GM18520 (cell line): ENCODE data around the gene MRPS15.

ENCODE experiments used
- ATAC-seq: cut with Tn5 transposase; IDR thresholded peaks from one replicate; pipeline ENCODE4 v1.9.1; 2021; ENCODE audit not compliant: unreplicated experiment

Gene MRPS15

GRCh38 chr1:36463463-36463802 is 751 bp downstream of the MRPS15 start:
- no peak for ATAC-seq

GRCh38 chr1:36458910-36459309 is 5.3 kb downstream of the MRPS15 start:
- no peak for ATAC-seq

- no peak for ATAC-seq
These were observed 6.5 kb downstream of the MRPS15 start for GRCh38 chr1:36457691-36458090.

GRCh38 chr1:36456391-36456928 is 7.7 kb downstream of the MRPS15 start:
- ATAC-seq, result no peak

- ATAC-seq, result no peak
These were observed 8.8 kb downstream of the MRPS15 start for GRCh38 chr1:36455386-36455785.

- no peak for ATAC-seq
These were observed 10.4 kb downstream of the MRPS15 start for GRCh38 chr1:36453600-36454388.

GRCh38 chr1:36453051-36453450 is 11.1 kb downstream of the MRPS15 start:
- ATAC-seq, result no peak

GRCh38 chr1:36450919-36451305 is 13.3 kb downstream of the MRPS15 start:
- no peak for ATAC-seq

GRCh38 chr1:36450270-36450918 is 13.8 kb downstream of the MRPS15 start, which contains the start of gene OSCP1:
TSS of gene OSCP1 (minus strand) at chr1:36450451. CDS start at chr1:36450369, 82 bp downstream.
- ATAC-seq, result peak; percentile 95

GRCh38 chr1:36448530-36449056 is 15.6 kb downstream of the MRPS15 start:
- ATAC-seq, result no peak

GRCh38 chr1:36447450-36447849 is 16.7 kb downstream of the MRPS15 start:
- no peak for ATAC-seq

GRCh38 chr1:36446746-36447145 is 17.4 kb downstream of the MRPS15 start:
- ATAC-seq, result no peak

GRCh38 chr1:36446271-36446670 is 17.9 kb downstream of the MRPS15 start:
- no peak for ATAC-seq

- ATAC-seq, result no peak
These were observed 20.9 kb downstream of the MRPS15 start for GRCh38 chr1:36443297-36443696.

- no peak for ATAC-seq
These were observed 21.8 kb downstream of the MRPS15 start for GRCh38 chr1:36442337-36442736.

GRCh38 chr1:36440646-36441045 is 23.5 kb downstream of the MRPS15 start:
- no peak for ATAC-seq

- ATAC-seq, result no peak
These were observed 24.1 kb downstream of the MRPS15 start for GRCh38 chr1:36440044-36440443.

- ATAC-seq, result no peak
These were observed 25.5 kb downstream of the MRPS15 start for GRCh38 chr1:36438715-36439114.

- ATAC-seq, result no peak
These were observed 27.4 kb downstream of the MRPS15 start for GRCh38 chr1:36436821-36437220.

GRCh38 chr1:36433102-36433501 is 31.1 kb downstream of the MRPS15 start:
- ATAC-seq, result no peak

- no peak for ATAC-seq
These were observed 31.6 kb downstream of the MRPS15 start for GRCh38 chr1:36432616-36433015.

- no peak for ATAC-seq
These were observed 38.4 kb downstream of the MRPS15 start for GRCh38 chr1:36425791-36426190.
